Thyroid gland (tissue), 4 donors: Measurements from ENCODE around the gene MEN1. TPM values are rescaled to one million over a fixed set of nuclear protein-coding genes. Genes with fewer than 3 reads are reported as not detected.
A peak's percentile ranks its signal among the peaks of the same experiment; 100 is the strongest.

Experiments used
- DNase-seq, 2 donors: peaks; one replicate each; pipeline ENCODE4 v3.0.0-alpha.2; 2019
- H3K27ac ChIP-seq, 3 donors: fragments of 200-600 bp; sonication (generic); 1 replicate in 2 of 3; 2 replicates in 1 of 3; pipeline ENCODE4 v1.5.1; 2016 to 2019; ENCODE audit warnings: mild to moderate bottlenecking in 1 of 3, moderate library complexity in 1 of 3
- H3K27me3 ChIP-seq: fragments of 200-600 bp; sonication (generic); one replicate; pipeline ENCODE4 v1.5.1; 2019
- H3K36me3 ChIP-seq, 2 donors: fragments of 200-600 bp; sonication (generic); one replicate each; pipeline ENCODE4 v1.5.1; 2016 to 2019
- H3K4me1 ChIP-seq, 2 donors: fragments of 200-600 bp; sonication (generic); one replicate each; pipeline ENCODE4 v1.5.1; 2017 to 2019
- H3K4me3 ChIP-seq, 3 donors: fragments of 200-600 bp; sonication (generic); replicated peaks in 1 of 3; 1 replicate in 2 of 3; 2 replicates in 1 of 3; pipeline ENCODE4 v1.5.1; 2016; ENCODE audit warnings: mild to moderate bottlenecking in 1 of 3
- H3K9me3 ChIP-seq: fragments of 200-600 bp; sonication (generic); one replicate; pipeline ENCODE4 v1.5.1; 2017
- CTCF ChIP-seq, 6 experiments: fragments of 200-600 bp in 3 of 6; fragments of 450-650 bp in 3 of 6; sonication (generic) in 3 of 6; IDR thresholded peaks; one replicate each; pipeline ENCODE4 v1.5.1; 2016 to 2019; ENCODE audit warnings: antibody characterized with exemption in 6 of 6, mild to moderate bottlenecking in 2 of 6, inconsistent platforms in 1 of 6, moderate library complexity in 1 of 6
- POLR2A ChIP-seq, 2 donors: fragments of 450-650 bp; IDR thresholded peaks; one replicate each; pipeline ENCODE4 v1.6.1; 2017; ENCODE audit warnings: antibody characterized with exemption in 2 of 2, mild to moderate bottlenecking in 2 of 2, moderate library complexity in 1 of 2
- WGBS, 2 donors: methylation state at CpG; one replicate each; pipeline ENCODE4 v1.1.5; 2017; 5-methylcytosine and 5-hydroxymethylcytosine counted together
- intact Hi-C: fragments of 100-400 bp; cut with DNase I; formaldehyde crosslinking; loops from one replicate; pipeline ENCODE4 v1.15.1; 2023
- total RNA-seq, 4 donors: library from RNA; depleted of rRNA; stranded (reverse); fragments of >200 nt; gene quantifications; one replicate each; pipeline ENCODE4 v1.2.3, GENCODE V29; 2016

The MEN1 gene
- total RNA-seq, 4 donors from 2014 or later: 23.5 to 31.5 (median 25.1) TPM

GRCh38 chr11:64763526-64764039 is 46.8 kb downstream of the MEN1 start:
- DNase-seq: no peak
- no peak overlapping the region for H3K4me3 ChIP-seq
- no peak for TF ChIP-seq POLR2A (IDR thresholded peaks at IDR 0.05)
- TF ChIP-seq CTCF (IDR thresholded peaks at IDR 0.05): no peak
- WGBS, 2 donors: 70 to 72% methylated on average over 5 to 6 of the region's 6 CpGs
- intact Hi-C loops: no loop called here
- H3K27ac ChIP-seq: peak overlapping the region; percentile 47 to 75 (median 52)
- peaks cover 47 to 59% of the 10 kb centered on the region in 2 donors for H3K36me3 ChIP-seq
- H3K4me1 ChIP-seq: peaks cover 36 to 57% of the 10 kb centered on the region in 2 donors
- H3K9me3 ChIP-seq: no peaks in the 10 kb centered on the region
- H3K27me3 ChIP-seq: no peaks in the 10 kb centered on the region

- no peak for TF ChIP-seq CTCF (IDR thresholded peaks at IDR 0.05)
- no peak for TF ChIP-seq POLR2A (IDR thresholded peaks at IDR 0.05)
- 32 to 35% methylated on average over 13 of the region's 13 CpGs for WGBS, 2 donors
- Histone ChIP-seq H3K4me3 (no peak overlapping the region), H3K27me3 (no peaks in the 10 kb centered on the region), H3K9me3 (no peaks in the 10 kb centered on the region), H3K27ac (peak overlapping the region; percentile 47 to 75 (median 52)), H3K4me1 (peaks cover 36 to 58% of the 10 kb centered on the region in 2 donors), H3K36me3 (peaks cover 40 to 52% of the 10 kb centered on the region in 2 donors)
- peak; percentile 65 to 70 for DNase-seq
- intact Hi-C loops: no loop called here
These were observed 47.5 kb downstream of the MEN1 start for GRCh38 chr11:64762674-64763525.

- H3K27me3 ChIP-seq: no peaks in the 10 kb centered on the region
- peaks cover 34 to 46% of the 10 kb centered on the region in 2 donors for H3K36me3 ChIP-seq
- DNase-seq: peak; percentile 46 to 49
- no peak overlapping the region for H3K4me3 ChIP-seq
- WGBS, 2 donors: 48 to 57% methylated on average over 5 of the region's 5 CpGs
- TF ChIP-seq POLR2A (IDR thresholded peaks at IDR 0.05): no peak
- TF ChIP-seq CTCF (IDR thresholded peaks at IDR 0.05): no peak
- H3K4me1 ChIP-seq: peaks cover 36 to 58% of the 10 kb centered on the region in 2 donors
- peak overlapping the region in 1 of 3 donors; percentile 75 for H3K27ac ChIP-seq
- intact Hi-C loops: no loop called here
- no peaks in the 10 kb centered on the region for H3K9me3 ChIP-seq
These were observed 48.1 kb downstream of the MEN1 start for GRCh38 chr11:64762277-64762673.

GRCh38 chr11:64760759-64761420 is 49.5 kb downstream of the MEN1 start:
- DNase-seq: no peak
- no peak overlapping the region for H3K4me3 ChIP-seq
- intact Hi-C loops: no loop called here
- H3K36me3 ChIP-seq: peaks cover 20 to 32% of the 10 kb centered on the region in 2 donors
- no peaks in the 10 kb centered on the region for H3K9me3 ChIP-seq
- H3K4me1 ChIP-seq: peaks cover 46 to 66% of the 10 kb centered on the region in 2 donors
- peak overlapping the region in 2 of 3 donors; percentile 50 to 84 for H3K27ac ChIP-seq
- WGBS, 2 donors: 77 to 79% methylated on average over 7 of the region's 7 CpGs
- no peak for TF ChIP-seq CTCF (IDR thresholded peaks at IDR 0.05)
- no peak for TF ChIP-seq POLR2A (IDR thresholded peaks at IDR 0.05)
- H3K27me3 ChIP-seq: no peaks in the 10 kb centered on the region
